Ovary (tissue), 3 donors: ENCODE results near the gene OTUB1.

Experiments
- CTCF ChIP-seq, 3 donors: fragments of 450-650 bp in 2 of 3; fragments of 200-600 bp in 1 of 3; IDR thresholded peaks; one replicate each; pipeline versions ENCODE4 v1.5.1 to v1.8.0; 2016 to 2022; ENCODE audit warnings: antibody characterized with exemption in 3 of 3, mild to moderate bottlenecking in 1 of 3
- EP300 ChIP-seq: sonication (generic); formaldehyde crosslinking; IDR thresholded peaks from one replicate; pipeline ENCODE4 v1.6.1; 2017; ENCODE audit warnings: antibody characterized with exemption
- POLR2A ChIP-seq: fragments of 450-650 bp; IDR thresholded peaks from one replicate; pipeline ENCODE4 v1.6.1; 2017; ENCODE audit warnings: antibody characterized with exemption, mild to moderate bottlenecking, moderate library complexity
- donor health status: DM: no; HTN: no; CAD: no.

- TF ChIP-seq CTCF (IDR thresholded peaks at IDR 0.05) = no peak
- TF ChIP-seq EP300 = no peak
- TF ChIP-seq POLR2A = no peak
Observed at GRCh38 chr11:64022125-64022784, 36.0 kb downstream of the OTUB1 start.
